BLaER1 treated with 17β-estradiol and CSF1 and Interleukin-3, amounts not matched to agents 10 nM and 100 nM (cell line): ENCODE data around the gene MGAT5.

ENCODE experiments used
- H3K27ac ChIP-seq, 11 experiments: shearing (Covaris generic); formaldehyde crosslinking; 2 replicates each; pipeline ENCODE4 v1.8.1; 2022
- H3K27me3 ChIP-seq, 11 experiments: shearing (Covaris generic); formaldehyde crosslinking; 2 replicates each; pipeline ENCODE4 v1.8.1; 2022
- H3K36me3 ChIP-seq, 11 experiments: shearing (Covaris generic); formaldehyde crosslinking; 2 replicates each; pipeline ENCODE4 v1.8.1; 2022
- H3K4me1 ChIP-seq, 10 experiments: shearing (Covaris generic); formaldehyde crosslinking; 2 replicates each; pipeline ENCODE4 v1.8.1; 2022
- H3K4me2 ChIP-seq, 11 experiments: shearing (Covaris generic); formaldehyde crosslinking; 2 replicates each; pipeline ENCODE4 v1.8.1; 2022
- H3K4me3 ChIP-seq, 10 experiments: shearing (Covaris generic); formaldehyde crosslinking; 2 replicates each; pipeline ENCODE4 v1.8.1; 2022
- H3K9ac ChIP-seq, 11 experiments: shearing (Covaris generic); formaldehyde crosslinking; 2 replicates each; pipeline ENCODE4 v1.8.1; 2022
- H3K9me3 ChIP-seq, 11 experiments: shearing (Covaris generic); formaldehyde crosslinking; replicated peaks in 1 of 11; 2 replicates each; pipeline ENCODE4 v1.8.1; 2022
- H4K20me1 ChIP-seq, 11 experiments: shearing (Covaris generic); formaldehyde crosslinking; 2 replicates each; pipeline ENCODE4 v1.8.1; 2022
- Cebpa-rat ChIP-seq, 11 experiments: shearing (Covaris generic); IDR thresholded peaks; 2 replicates each; pipeline ENCODE4 v1.8.1; 2022

Gene MGAT5

DNA sequence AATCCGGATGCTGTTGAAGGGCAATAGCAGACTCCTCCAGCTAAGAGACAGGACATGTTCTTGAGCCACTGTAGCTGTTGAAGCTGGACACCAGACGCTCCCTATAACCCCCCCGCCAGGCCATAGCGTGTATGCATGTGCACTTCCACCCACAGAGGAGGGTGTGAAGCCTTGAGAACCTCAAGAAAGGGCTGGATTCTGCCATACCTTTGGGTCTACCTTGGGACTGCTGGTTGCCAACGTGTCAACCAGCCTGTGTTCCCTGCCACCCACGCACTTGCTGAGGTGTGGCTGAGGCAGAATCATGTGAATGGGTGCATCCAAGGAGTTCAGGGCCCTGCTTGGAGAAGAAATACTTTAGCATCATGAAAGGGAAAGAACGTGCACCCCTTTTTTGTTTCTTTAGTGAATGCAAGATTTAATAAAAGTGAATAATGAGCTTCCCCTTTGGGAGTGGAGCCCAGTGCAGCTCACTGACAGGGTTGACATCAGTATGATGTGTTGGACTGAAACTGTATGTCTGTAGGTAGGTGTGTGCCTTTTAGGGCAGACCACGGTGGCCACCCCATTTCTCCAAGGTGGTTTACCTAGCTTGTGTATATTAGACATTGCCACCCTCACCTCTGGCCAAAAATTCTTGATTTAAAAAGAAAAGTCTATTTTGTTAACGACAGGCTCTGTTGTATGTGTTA, 198.3 kb downstream of the MGAT5 start:
- peaks cover 0 to 44% (median 13%) of the 10 kb centered on the region in 11 experiments; a peak in 9 of 22 replicates for H4K20me1 ChIP-seq
- H3K36me3 ChIP-seq, result peaks cover 56 to 82% (median 72%) of the 10 kb centered on the region in 11 experiments
- no peak overlapping the region for H3K4me2 ChIP-seq
- TF ChIP-seq Cebpa-rat (IDR thresholded peaks at IDR 0.05), result no peak
- no peaks in the 10 kb centered on the region for H3K9me3 ChIP-seq
- H3K9ac ChIP-seq, result no peak overlapping the region
- no peaks in the 10 kb centered on the region for H3K27me3 ChIP-seq
- no peak overlapping the region for H3K27ac ChIP-seq
- H3K4me1 ChIP-seq, result peaks cover 0 to 34% (median 24%) of the 10 kb centered on the region in 10 experiments; a peak in 15 of 20 replicates
- H3K4me3 ChIP-seq, result no peak overlapping the region

DNA sequence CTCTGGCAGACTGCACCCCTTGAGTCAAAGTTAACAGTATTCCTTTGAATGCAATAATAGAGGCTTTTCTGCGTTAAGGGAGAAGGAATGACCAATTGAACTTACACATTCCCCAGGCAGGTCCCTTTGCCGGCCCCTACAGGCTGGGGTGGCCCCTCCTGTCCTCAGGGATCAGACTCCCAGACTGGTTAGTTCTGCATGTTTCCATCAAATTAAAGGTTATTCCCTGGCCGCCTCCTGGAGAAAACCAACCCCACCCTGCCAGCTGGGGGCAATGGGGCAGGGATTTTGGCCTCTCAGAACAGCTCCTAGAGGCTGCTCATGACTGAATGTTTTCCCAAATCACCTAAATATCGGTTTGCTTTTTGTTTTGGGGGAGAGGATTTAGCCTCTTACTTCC, 199.6 kb downstream of the MGAT5 start:
- Histone ChIP-seq H3K4me1 (peaks cover 0 to 34% (median 26%) of the 10 kb centered on the region in 10 experiments; a peak in 15 of 20 replicates), H3K27ac (no peak overlapping the region; a peak in 1 of 22 replicates), H3K9me3 (no peaks in the 10 kb centered on the region), H3K36me3 (peaks cover 43 to 70% (median 59%) of the 10 kb centered on the region in 11 experiments), H3K27me3 (no peaks in the 10 kb centered on the region), H3K4me3 (no peak overlapping the region), H3K4me2 (peak overlapping the region in 7 of 11 experiments; percentile 3 to 60 (median 38); a peak in 10 of 22 replicates), H3K9ac (no peak overlapping the region), H4K20me1 (peaks cover 0 to 32% (median 13%) of the 10 kb centered on the region in 11 experiments; a peak in 9 of 22 replicates)
- no peak for TF ChIP-seq Cebpa-rat (IDR thresholded peaks at IDR 0.05)

DNA sequence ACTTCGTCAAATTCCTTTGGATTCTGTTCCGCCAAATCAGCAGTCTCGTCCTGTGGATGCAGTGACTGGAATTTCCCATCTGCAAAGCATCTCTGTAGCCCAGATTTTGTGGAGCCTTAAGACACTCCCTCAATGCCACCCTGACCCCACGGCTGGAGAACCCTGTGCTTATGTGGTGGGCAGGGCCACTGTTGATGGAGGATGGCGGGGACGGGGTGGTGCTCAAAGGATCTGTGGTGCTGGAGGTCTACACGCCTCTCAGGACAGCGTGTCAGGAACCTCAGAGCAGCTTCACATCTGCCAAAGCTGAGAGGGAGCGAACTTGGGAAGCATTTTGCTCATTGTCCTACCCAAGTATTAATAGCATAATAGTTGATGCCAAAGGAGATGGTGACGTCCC, 200.1 kb downstream of the MGAT5 start:
- Histone ChIP-seq H3K27ac (peak overlapping the region in 2 of 11 experiments; percentile 26 to 40; a peak in 2 of 22 replicates), H3K4me3 (no peak overlapping the region), H3K36me3 (peaks cover 39 to 65% (median 54%) of the 10 kb centered on the region in 11 experiments), H3K27me3 (no peaks in the 10 kb centered on the region), H3K4me1 (peaks cover 0 to 34% (median 26%) of the 10 kb centered on the region in 10 experiments; a peak in 15 of 20 replicates), H4K20me1 (peaks cover 0 to 32% (median 13%) of the 10 kb centered on the region in 11 experiments; a peak in 9 of 22 replicates), H3K4me2 (peak overlapping the region in 8 of 11 experiments; percentile 8 to 60 (median 36); a peak in 13 of 22 replicates), H3K9me3 (no peaks in the 10 kb centered on the region), H3K9ac (peak overlapping the region in 1 of 11 experiments; percentile 20; a peak in 1 of 22 replicates)
- TF ChIP-seq Cebpa-rat (IDR thresholded peaks at IDR 0.05), result no peak

DNA sequence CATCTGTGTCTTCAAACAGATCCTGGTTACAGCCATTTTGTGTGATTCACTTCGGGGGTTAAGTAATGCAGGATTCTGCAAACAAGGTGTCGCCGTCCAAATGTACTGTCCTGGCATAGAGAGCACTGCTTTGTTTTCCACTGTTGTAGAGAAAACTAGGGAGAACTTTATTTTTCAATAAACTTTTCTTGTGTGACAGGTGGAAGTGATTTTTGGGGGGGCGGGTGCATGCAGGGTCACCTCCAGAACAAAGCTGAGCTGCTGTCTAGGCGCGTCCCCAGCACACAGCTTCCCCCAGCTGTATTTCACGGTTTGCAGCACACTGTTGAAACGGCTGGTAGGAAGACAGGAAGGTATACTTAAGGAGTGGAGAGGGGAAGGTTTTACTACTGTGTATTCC, 200.6 kb downstream of the MGAT5 start:
- Histone ChIP-seq H3K4me2 (peak overlapping the region in 7 of 11 experiments; percentile 16 to 60 (median 38); a peak in 13 of 22 replicates), H3K27me3 (no peaks in the 10 kb centered on the region), H3K4me3 (no peak overlapping the region), H3K36me3 (peaks cover 37 to 60% (median 51%) of the 10 kb centered on the region in 11 experiments), H3K27ac (peak overlapping the region in 2 of 11 experiments; percentile 22 to 40; a peak in 1 of 22 replicates), H4K20me1 (peaks cover 0 to 32% (median 13%) of the 10 kb centered on the region in 11 experiments; a peak in 9 of 22 replicates), H3K9me3 (no peaks in the 10 kb centered on the region), H3K4me1 (peaks cover 0 to 34% (median 26%) of the 10 kb centered on the region in 10 experiments; a peak in 15 of 20 replicates), H3K9ac (peak overlapping the region in 1 of 11 experiments; percentile 20; a peak in 1 of 22 replicates)
- TF ChIP-seq Cebpa-rat (IDR thresholded peaks at IDR 0.05), result no peak

DNA sequence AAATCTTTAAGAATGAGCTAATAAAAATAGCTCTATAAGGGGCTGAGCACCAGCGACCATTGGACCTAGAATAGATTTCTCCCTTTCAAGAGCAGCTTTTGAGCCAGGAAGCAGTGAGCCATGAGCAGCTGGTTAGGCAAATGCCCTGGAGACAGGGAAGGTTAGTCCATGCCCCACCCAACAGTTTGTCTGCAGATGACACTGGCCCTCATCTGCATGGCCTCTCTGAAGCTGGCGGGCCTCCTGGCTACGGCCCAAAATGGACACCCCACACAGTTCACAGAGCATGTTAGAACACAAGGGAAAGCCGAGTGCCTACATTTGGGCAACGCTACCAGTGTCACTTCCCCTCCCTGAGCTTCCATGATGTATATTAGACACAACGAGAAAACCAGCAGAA, 201.1 kb downstream of the MGAT5 start:
- H3K9me3 ChIP-seq, result no peaks in the 10 kb centered on the region
- peaks cover 0 to 29% (median 8%) of the 10 kb centered on the region in 11 experiments; a peak in 9 of 22 replicates for H4K20me1 ChIP-seq
- peak overlapping the region in 3 of 11 experiments; percentile 2 to 22 (median 10); a peak in 1 of 22 replicates for H3K27ac ChIP-seq
- no peaks in the 10 kb centered on the region for H3K27me3 ChIP-seq
- no peak overlapping the region for H3K9ac ChIP-seq
- H3K36me3 ChIP-seq, result peaks cover 32 to 55% (median 46%) of the 10 kb centered on the region in 11 experiments
- peak overlapping the region in 7 of 11 experiments; percentile 16 to 60 (median 35); a peak in 12 of 22 replicates for H3K4me2 ChIP-seq
- H3K4me3 ChIP-seq, result no peak overlapping the region
- no peak for TF ChIP-seq Cebpa-rat (IDR thresholded peaks at IDR 0.05)
- H3K4me1 ChIP-seq, result peaks cover 0 to 34% (median 26%) of the 10 kb centered on the region in 10 experiments; a peak in 15 of 20 replicates

DNA sequence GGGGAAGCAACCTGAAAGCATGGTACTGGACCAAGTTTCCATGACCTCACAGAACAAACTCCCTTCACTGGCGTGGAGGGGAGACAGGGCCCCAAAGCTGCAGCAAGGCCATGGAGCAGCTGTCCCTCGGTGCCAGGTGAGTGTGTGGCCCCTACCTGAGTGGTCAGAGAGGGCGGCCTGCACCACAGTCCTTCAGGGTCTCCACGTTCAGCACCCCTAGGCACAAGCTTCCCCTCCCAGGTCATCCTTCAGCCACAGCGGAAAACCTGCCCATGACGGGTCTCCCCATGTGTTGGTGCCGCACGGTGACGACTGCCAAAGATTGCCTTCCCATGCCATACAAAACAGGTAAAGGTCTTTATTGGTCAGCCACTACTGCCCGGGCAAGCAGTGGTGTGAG, 201.6 kb downstream of the MGAT5 start:
- H3K27me3 ChIP-seq, result no peaks in the 10 kb centered on the region
- H4K20me1 ChIP-seq, result peaks cover 0 to 24% (median 3%) of the 10 kb centered on the region in 11 experiments; a peak in 8 of 22 replicates
- no peak overlapping the region for H3K9ac ChIP-seq
- H3K36me3 ChIP-seq, result peaks cover 29 to 50% (median 41%) of the 10 kb centered on the region in 11 experiments; a peak in 21 of 22 replicates
- H3K27ac ChIP-seq, result 0 out of 22 replicates have a peak overlapping the region, but pooled peaks of 1 of the 11 experiments have one; percentile 2
- H3K4me2 ChIP-seq, result peak overlapping the region in 3 of 11 experiments; percentile 31 to 56 (median 35); a peak in 2 of 22 replicates
- no peaks in the 10 kb centered on the region for H3K9me3 ChIP-seq
- H3K4me1 ChIP-seq, result peaks cover 2 to 36% (median 26%) of the 10 kb centered on the region in 10 experiments; a peak in 17 of 20 replicates
- TF ChIP-seq Cebpa-rat (IDR thresholded peaks at IDR 0.05), result no peak
- H3K4me3 ChIP-seq, result no peak overlapping the region

DNA sequence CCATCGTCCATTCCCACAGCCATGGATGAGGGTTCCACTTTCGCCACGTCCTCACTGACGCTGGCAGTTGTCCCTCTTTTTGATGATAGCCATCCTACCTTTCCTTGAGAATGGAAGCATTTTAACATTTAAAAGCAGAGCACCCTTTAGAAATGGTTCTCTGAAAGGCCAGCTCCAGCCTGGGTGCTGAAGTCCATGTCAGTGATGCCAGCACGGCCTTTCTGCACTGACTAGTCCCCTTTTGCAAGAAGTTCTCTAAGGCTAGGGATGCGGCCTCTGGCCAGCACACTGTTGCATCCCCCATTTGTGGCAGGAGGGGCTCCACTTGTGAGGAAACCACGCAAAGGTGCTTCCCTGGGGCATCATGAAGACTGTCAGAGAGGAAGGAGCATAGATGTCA, 203.5 kb downstream of the MGAT5 start:
- TF ChIP-seq Cebpa-rat (IDR thresholded peaks at IDR 0.05), result no peak
- Histone ChIP-seq H3K27ac (no peak overlapping the region; a peak in 1 of 22 replicates), H3K36me3 (peaks cover 21 to 33% (median 27%) of the 10 kb centered on the region in 11 experiments; a peak in 21 of 22 replicates), H4K20me1 (peaks cover 0 to 15% (median 0%) of the 10 kb centered on the region in 11 experiments; a peak in 6 of 22 replicates), H3K4me1 (peaks cover 19 to 40% (median 29%) of the 10 kb centered on the region in 10 experiments; a peak in 19 of 20 replicates), H3K4me3 (no peak overlapping the region), H3K27me3 (no peaks in the 10 kb centered on the region), H3K9ac (no peak overlapping the region), H3K9me3 (no peaks in the 10 kb centered on the region), H3K4me2 (no peak overlapping the region)

DNA sequence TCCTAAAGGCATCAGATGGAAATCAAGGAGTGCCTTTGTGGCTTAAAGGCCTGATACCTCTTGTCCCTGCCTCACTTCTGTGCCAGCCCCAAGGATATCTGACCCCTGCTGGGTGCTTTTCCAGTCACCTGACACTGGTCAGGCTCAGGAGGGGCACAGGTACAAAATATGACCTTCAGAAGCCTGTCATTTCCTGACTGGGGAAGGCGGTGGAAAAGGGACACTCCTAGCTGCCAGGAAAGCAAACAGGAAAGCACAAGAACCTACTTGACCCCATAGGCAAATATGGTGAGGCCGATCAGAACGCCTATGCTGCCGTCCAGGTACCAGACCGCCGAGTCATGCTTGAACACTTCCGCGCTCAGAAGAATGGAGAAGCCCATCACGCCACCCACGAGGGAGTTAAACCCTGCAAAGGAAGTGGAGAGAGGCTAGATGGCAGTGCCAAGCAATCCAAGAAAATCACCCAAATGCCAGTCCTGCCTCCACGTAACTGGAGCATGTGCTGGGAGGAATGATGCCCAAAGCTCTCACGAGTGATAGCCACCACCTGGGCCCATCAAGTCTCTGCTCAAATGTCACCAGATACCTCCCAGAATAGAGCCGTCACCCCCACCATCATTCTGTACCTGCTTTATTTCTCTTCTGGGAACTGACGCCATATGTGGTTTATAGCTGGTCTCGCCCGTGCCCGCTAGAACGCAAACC, 204.0 kb downstream of the MGAT5 start:
- H3K4me3 ChIP-seq, result no peak overlapping the region
- no peak overlapping the region for H3K4me2 ChIP-seq
- peaks cover 16 to 27% (median 22%) of the 10 kb centered on the region in 11 experiments; a peak in 21 of 22 replicates for H3K36me3 ChIP-seq
- no peak overlapping the region; a peak in 1 of 22 replicates for H3K27ac ChIP-seq
- peaks cover 19 to 39% (median 25%) of the 10 kb centered on the region in 10 experiments; a peak in 19 of 20 replicates for H3K4me1 ChIP-seq
- H3K9ac ChIP-seq, result no peak overlapping the region
- TF ChIP-seq Cebpa-rat (IDR thresholded peaks at IDR 0.05), result no peak
- no peaks in the 10 kb centered on the region for H3K9me3 ChIP-seq
- H3K27me3 ChIP-seq, result no peaks in the 10 kb centered on the region
- peaks cover 0 to 15% (median 0%) of the 10 kb centered on the region in 11 experiments; a peak in 6 of 22 replicates for H4K20me1 ChIP-seq
